Astrocyte (in vitro differentiated cells and primary cell): ENCODE results near the gene SLC6A7.

Experiments
- CTCF ChIP-seq: IDR thresholded peaks from 2 replicates; pipeline ENCODE4 v1.5.1; 2011; ENCODE audit warnings: low read depth, mild to moderate bottlenecking, inconsistent platforms, low read length, moderate library complexity; ENCODE audit not compliant: insufficient read depth
- EZH2 ChIP-seq: IDR thresholded peaks from 2 replicates; pipeline ENCODE4 v1.6.1; 2012; ENCODE audit warnings: mild to moderate bottlenecking, low read length, inconsistent platforms; ENCODE audit not compliant: insufficient read depth

GRCh38 chr5:150156027-150156368 lies 33.9 kb upstream of the SLC6A7 start:
- TF ChIP-seq CTCF (no peak), EZH2 (no peak)
